HFF-Myc (cell line): Measurements from ENCODE around the gene IFNA17.
"Not testable (repeated sequence)": the region's sequence is repeated elsewhere in the genome, so short reads cannot be mapped to it uniquely, and the experiment has no call there.

ENCODE experiments used
- DNase-seq: peaks from one replicate; pipeline ENCODE4 v3.0.0-alpha.2; 2011; ENCODE audit warnings: low read depth; ENCODE audit errors: extremely low read depth
- H3K4me3 ChIP-seq: replicated peaks from 2 replicates; pipeline ENCODE4 v1.5.1; 2011; ENCODE audit warnings: low read depth, mild to moderate bottlenecking, control low read depth, low read length
- TF ChIP-seq, protein P1 (sequence below): IDR thresholded peaks from 2 replicates; pipeline ENCODE4 v1.5.1; 2012; ENCODE audit warnings: mild to moderate bottlenecking, low read depth, low read length, control low read depth; ENCODE audit errors: missing control alignments

The IFNA17 gene

DNA sequence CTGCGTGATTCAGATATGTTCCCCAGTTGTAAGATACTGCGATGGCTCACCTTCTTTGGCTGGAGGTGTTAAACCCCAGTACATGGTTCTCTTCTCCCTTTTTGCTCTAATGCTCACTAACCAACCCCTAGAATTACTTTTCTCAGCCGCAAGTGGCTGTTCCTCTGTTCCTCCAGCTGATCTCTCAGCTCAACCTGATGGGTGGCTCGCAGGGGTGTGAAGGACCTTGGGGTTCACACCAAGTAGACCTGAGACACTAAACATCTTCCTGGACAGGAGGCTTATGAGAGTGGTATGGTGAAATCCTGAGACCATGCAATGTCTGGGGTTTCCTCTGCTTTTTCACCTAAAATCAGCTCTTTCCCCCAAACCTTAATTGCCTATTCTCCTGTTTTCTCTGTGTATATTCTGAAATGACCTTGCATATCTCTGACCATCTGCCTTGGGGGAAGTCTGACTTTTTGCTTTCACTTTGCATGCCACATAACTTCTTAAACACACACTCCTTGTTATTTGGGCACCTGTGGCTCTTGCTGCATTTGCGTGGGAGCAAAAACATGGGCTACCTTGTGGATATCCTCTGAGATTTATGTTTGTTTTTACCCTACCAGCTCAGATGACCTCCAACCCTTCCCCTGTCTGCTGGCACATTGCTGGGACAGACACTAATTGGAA, 27.7 kb upstream of the IFNA17 start:
- DNase-seq = no peak
- TF ChIP-seq, protein P1, sequence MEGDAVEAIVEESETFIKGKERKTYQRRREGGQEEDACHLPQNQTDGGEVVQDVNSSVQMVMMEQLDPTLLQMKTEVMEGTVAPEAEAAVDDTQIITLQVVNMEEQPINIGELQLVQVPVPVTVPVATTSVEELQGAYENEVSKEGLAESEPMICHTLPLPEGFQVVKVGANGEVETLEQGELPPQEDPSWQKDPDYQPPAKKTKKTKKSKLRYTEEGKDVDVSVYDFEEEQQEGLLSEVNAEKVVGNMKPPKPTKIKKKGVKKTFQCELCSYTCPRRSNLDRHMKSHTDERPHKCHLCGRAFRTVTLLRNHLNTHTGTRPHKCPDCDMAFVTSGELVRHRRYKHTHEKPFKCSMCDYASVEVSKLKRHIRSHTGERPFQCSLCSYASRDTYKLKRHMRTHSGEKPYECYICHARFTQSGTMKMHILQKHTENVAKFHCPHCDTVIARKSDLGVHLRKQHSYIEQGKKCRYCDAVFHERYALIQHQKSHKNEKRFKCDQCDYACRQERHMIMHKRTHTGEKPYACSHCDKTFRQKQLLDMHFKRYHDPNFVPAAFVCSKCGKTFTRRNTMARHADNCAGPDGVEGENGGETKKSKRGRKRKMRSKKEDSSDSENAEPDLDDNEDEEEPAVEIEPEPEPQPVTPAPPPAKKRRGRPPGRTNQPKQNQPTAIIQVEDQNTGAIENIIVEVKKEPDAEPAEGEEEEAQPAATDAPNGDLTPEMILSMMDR = no peak
- no peak overlapping the region for H3K4me3 ChIP-seq

DNA sequence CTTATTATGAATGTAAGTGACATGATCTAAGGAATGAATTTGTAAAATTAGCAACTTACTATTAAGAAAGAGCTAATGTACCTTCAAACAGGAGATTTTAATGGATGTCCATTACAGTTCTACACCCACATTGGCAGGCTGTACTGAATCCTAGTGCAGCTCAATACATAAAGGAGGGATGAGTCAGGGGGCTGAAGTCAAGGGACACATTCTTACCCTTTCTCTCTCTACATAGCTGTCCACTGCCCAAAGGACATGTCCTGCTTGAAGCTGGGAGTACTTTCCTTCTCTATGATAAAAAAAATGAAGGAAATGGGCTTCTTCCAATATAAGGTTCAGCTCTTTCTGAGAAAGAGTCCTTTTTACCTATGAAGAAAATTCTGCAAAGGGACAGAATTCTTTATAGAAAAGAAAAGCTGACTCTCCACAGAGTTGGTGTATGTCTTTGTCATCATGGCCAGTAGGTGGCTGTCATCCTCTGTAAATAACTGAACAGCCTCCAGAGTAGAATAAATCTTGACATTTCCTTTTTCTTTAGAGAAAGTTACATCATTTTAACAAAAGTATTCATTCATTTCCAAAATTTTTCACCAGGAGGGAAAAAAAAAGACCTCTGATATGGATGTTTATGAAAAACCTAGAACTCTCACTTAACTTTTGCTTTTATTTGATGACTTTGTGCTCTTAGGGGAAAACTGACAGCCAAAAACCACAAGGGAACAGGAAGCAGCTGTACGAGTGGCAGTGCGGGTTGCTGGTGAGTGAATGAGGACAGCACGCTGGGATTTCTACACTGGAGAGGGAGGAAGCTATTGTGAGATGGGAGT, 24.9 kb upstream of the IFNA17 start:
- H3K4me3 ChIP-seq = no peak overlapping the region
- DNase-seq = no peak
- TF ChIP-seq, protein P1 = peak; percentile 36

DNA sequence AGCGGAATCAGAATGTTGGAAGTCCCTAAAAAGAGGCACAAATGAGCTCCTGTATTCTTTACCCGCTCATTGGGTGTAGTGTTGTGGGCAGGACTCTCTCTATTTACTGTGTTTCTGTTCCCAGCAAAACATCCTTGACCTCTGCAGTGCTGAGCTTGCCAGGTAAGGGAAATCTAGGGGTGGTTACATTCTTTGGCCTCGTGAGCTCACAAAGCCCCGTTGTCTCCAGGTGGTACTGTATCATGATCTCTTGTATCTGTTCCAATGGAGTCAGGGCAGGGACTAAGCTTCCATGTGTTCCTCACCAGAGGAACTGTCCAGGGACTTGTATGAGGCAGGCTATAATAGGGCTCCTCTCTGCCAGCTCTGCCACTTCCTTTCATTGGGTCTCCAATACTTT, 23.6 kb upstream of the IFNA17 start:
- TF ChIP-seq, protein P1 = no peak
- no peak overlapping the region for H3K4me3 ChIP-seq
- DNase-seq = no peak

DNA sequence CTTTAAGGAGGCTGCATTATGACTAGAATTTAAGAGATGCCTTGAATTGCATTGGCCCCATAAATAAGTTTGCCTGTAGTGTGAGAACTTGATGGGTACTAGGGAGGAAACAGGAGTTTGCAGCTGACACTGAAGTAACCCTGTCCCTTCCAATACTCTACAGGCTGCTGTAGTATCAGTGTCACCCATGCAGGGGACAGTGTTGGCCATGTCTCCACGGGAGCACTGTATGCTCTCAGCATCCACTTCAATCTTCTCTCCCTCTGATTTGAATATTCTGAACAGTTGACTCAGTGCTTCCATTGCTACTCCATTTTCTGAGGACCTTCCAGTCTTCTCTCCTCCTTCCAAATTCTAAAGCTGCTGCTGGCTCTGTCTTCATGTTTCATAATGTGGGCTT, 23.2 kb upstream of the IFNA17 start:
- no peak for DNase-seq
- TF ChIP-seq, protein P1 = no peak
- no peak overlapping the region for H3K4me3 ChIP-seq

DNA sequence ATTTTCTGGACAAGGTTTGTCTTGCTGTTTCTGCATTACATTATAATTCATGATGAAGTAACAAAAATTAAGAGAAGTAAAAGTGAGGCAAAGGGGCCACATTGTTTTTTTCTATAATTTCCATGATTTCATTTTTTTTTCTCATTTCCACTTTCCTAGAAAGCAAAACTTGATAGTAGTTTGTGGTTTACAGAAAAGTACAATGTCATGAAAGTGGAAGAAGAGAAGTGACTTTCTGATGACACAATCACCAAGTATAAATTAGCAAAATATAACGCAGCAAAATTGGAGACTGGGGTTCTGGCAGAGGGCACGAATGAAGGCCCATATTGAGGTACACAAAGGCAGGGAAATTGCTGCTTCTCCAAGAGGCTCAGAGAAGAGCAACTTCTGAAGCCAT, 16.8 kb upstream of the IFNA17 start:
- no peak for DNase-seq
- TF ChIP-seq, protein P1 = no peak
- no peak overlapping the region for H3K4me3 ChIP-seq

GRCh38 chr9:21239911-21240310, 11.9 kb upstream of the IFNA17 start, which contains the start of gene IFNA14:
Gene IFNA14, minus strand, starts transcription at chr9:21240005. Its CDS starts 70 bp downstream, at chr9:21239935.
- no peak for DNase-seq
- TF ChIP-seq, protein P1 = no peak
- no peak within 1 kb of the TSS for H3K4me3 ChIP-seq

- not testable (repeated sequence) for H3K4me3 ChIP-seq, DNase-seq
Observed at GRCh38 chr9:21236360-21236714, 8.3 kb upstream of the IFNA17 start.
